HS-5 (cell line): ENCODE results near the gene ZNF275.
"Not testable (repeated sequence)": the region's sequence is repeated elsewhere in the genome, so short reads cannot be mapped to it uniquely, and the experiment has no call there.

Experiments
- DNase-seq: peaks from one replicate; pipeline ENCODE4 v3.0.0-alpha.2; 2012; ENCODE audit warnings: low read depth

Gene ZNF275

GRCh38 chrX:153333821-153334653 lies at the start of gene ZNF275:
ZNF275 (plus strand) TSS chrX:153334153; CDS start chrX:153336680, 2,527 bp downstream.
- DNase-seq: no peak

GRCh38 chrX:153285678-153286077 lies 48.3 kb upstream of the ZNF275 start:
- DNase-seq: not testable (repeated sequence)

- DNase-seq: not testable (repeated sequence)
These were observed 45.1 kb upstream of the ZNF275 start for GRCh38 chrX:153288807-153289206.

GRCh38 chrX:153293485-153294071 lies 40.4 kb upstream of the ZNF275 start:
- DNase-seq: not testable (repeated sequence)

- DNase-seq: no peak
These were observed 36.6 kb upstream of the ZNF275 start for GRCh38 chrX:153297376-153297775.

- no peak for DNase-seq
These were observed 34.1 kb upstream of the ZNF275 start for GRCh38 chrX:153299855-153300254.

- no peak for DNase-seq
These were observed 32.2 kb upstream of the ZNF275 start for GRCh38 chrX:153301746-153302145.

GRCh38 chrX:153302796-153303195 lies 31.2 kb upstream of the ZNF275 start:
- DNase-seq: no peak

- DNase-seq: no peak
These were observed 30.4 kb upstream of the ZNF275 start for GRCh38 chrX:153303276-153304262.

- DNase-seq: no peak
These were observed 28.8 kb upstream of the ZNF275 start for GRCh38 chrX:153304988-153305736.

GRCh38 chrX:153305972-153306371 lies 28.0 kb upstream of the ZNF275 start:
- DNase-seq: no peak

- DNase-seq: no peak
These were observed 27.3 kb upstream of the ZNF275 start for GRCh38 chrX:153306527-153307115.

GRCh38 chrX:153307276-153308178 lies 26.4 kb upstream of the ZNF275 start:
- no peak for DNase-seq

- no peak for DNase-seq
These were observed 23.1 kb upstream of the ZNF275 start for GRCh38 chrX:153310901-153311300.

- no peak for DNase-seq
These were observed 21.9 kb upstream of the ZNF275 start for GRCh38 chrX:153312041-153312440.

- no peak for DNase-seq
These were observed 21.1 kb upstream of the ZNF275 start for GRCh38 chrX:153312842-153313241.

GRCh38 chrX:153317306-153317705 lies 16.6 kb upstream of the ZNF275 start:
- no peak for DNase-seq

GRCh38 chrX:153317996-153318722 lies 15.8 kb upstream of the ZNF275 start:
- DNase-seq: no peak

- no peak for DNase-seq
These were observed 15.1 kb upstream of the ZNF275 start for GRCh38 chrX:153318811-153319210.
